HepG2 (cell line): ENCODE results near the gene OSBPL10. TPM values are rescaled to one million over a fixed set of nuclear protein-coding genes. Genes with fewer than 3 reads are reported as not detected.

Experiments
- ATAC-seq: fragments of 200-7000 bp; cut with Tn5 transposase; 3 replicates; pipeline ENCODE4 v1.9.1; 2020; ENCODE audit warnings: mild to moderate bottlenecking, moderate library complexity
- BruUV-seq: library from RNA; stranded (reverse); fragments of 400-500 nt; replicated peaks from 2 replicates; lab custom pipeline; 2021; lab: Mats Ljungman, UMichigan
- CTCF ChIA-PET: fragments of 300-600 bp; formaldehyde crosslinking; extraction: SDS; loops from one replicate; lab custom pipeline; 2021; ENCODE audit warnings: low total read pairs, inconsistent platforms, low intra/inter-chr PET ratio; lab: Yijun Ruan, JAX
- POLR2A ChIA-PET: fragments of 350-600 bp; sonication (Branson Sonifier 250); formaldehyde crosslinking; loops from one replicate; lab custom pipeline; 2020; ENCODE audit warnings: antibody characterized with exemption, inconsistent platforms; lab: Yijun Ruan, JAX
- DNase-seq: peaks from one replicate; pipeline ENCODE4 v3.0.0-alpha.2; 2015; ENCODE audit warnings: low spot score
- FAIRE-seq: peaks from 3 replicates; lab custom pipeline; 2011; peaks lifted over from hg19 to GRCh38; lab: Jason Lieb, UNC
- H2AFZ ChIP-seq: one replicate; pipeline ENCODE4 v1.6.1; 2011; ENCODE audit warnings: low read length, inconsistent platforms
- H3K27ac ChIP-seq: fragments of 300-600 bp; 3 replicates; pipeline ENCODE4 v1.8.0; 2011; ENCODE audit warnings: mixed run types, mild to moderate bottlenecking, mixed read lengths, low read length, inconsistent platforms; ENCODE audit not compliant: insufficient read depth; ENCODE audit errors: extremely low read length
- H3K27me3 ChIP-seq, 2 experiments: fragments of 200-600 bp in 1 of 2; 2 replicates in 1 of 2; 3 replicates in 1 of 2; pipeline versions ENCODE4 v1.6.0 to v1.8.0; 2011; ENCODE audit warnings: low read length in 2 of 2, mild to moderate bottlenecking in 2 of 2, moderate library complexity in 2 of 2, inconsistent platforms in 1 of 2; ENCODE audit not compliant: insufficient read depth in 2 of 2, control insufficient read depth in 1 of 2
- H3K36me3 ChIP-seq, 2 experiments: fragments of 200-600 bp in 1 of 2; replicated peaks in 1 of 2; 2 replicates in 1 of 2; 3 replicates in 1 of 2; pipeline versions ENCODE4 v1.5.1 to v1.8.0; 2011; ENCODE audit warnings: low read length in 2 of 2, inconsistent platforms in 1 of 2; ENCODE audit not compliant: insufficient read depth in 2 of 2, control insufficient read depth in 1 of 2
- H3K4me1 ChIP-seq: 2 replicates; pipeline ENCODE4 v1.5.1; 2012; ENCODE audit warnings: low read length, inconsistent platforms; ENCODE audit not compliant: insufficient read depth
- H3K4me2 ChIP-seq: 2 replicates; pipeline ENCODE4 v1.6.0; 2011; ENCODE audit warnings: low read depth, low read length, inconsistent platforms
- H3K4me3 ChIP-seq, 3 experiments: fragments of 200-600 bp in 1 of 3; sonication (generic), shearing (Covaris generic) in 1 of 3; replicated peaks in 1 of 3; 2 replicates each; pipeline ENCODE4 v1.5.1; 2011 to 2016; ENCODE audit warnings: low read length in 3 of 3, inconsistent platforms in 2 of 3, low read depth in 2 of 3, mild to moderate bottlenecking in 2 of 3, control low read depth in 1 of 3, mixed read lengths in 1 of 3; ENCODE audit not compliant: insufficient read depth in 1 of 3
- H3K79me2 ChIP-seq: one replicate; pipeline ENCODE4 v1.6.1; 2011; ENCODE audit warnings: low read length, inconsistent platforms; ENCODE audit not compliant: insufficient read depth
- H3K9ac ChIP-seq: 2 replicates; pipeline ENCODE4 v1.6.0; 2011; ENCODE audit warnings: mild to moderate bottlenecking, low read depth, low read length, inconsistent platforms; ENCODE audit not compliant: insufficient read depth
- H3K9me3 ChIP-seq: 2 replicates; pipeline ENCODE4 v1.5.1; 2012; ENCODE audit warnings: mild to moderate bottlenecking, low read length
- H4K20me1 ChIP-seq: 2 replicates; pipeline ENCODE4 v1.6.0; 2011; ENCODE audit warnings: inconsistent platforms, mild to moderate bottlenecking, low read length, moderate library complexity; ENCODE audit not compliant: insufficient read depth
- FIP1L1 ChIP-seq: fragments of 200-400 bp; formaldehyde crosslinking; IDR thresholded peaks from 2 replicates; pipeline ENCODE4 v1.6.1; 2018; ENCODE audit warnings: low read depth, mild to moderate bottlenecking, low read length, moderate library complexity, borderline replicate concordance; ENCODE audit not compliant: insufficient read depth
- HDAC1 ChIP-seq: sonication (generic); formaldehyde crosslinking; IDR thresholded peaks from 2 replicates; pipeline ENCODE4 v1.5.1; 2020; ENCODE audit warnings: mild to moderate bottlenecking, missing genetic modification reagents
- KDM6A ChIP-seq: IDR thresholded peaks from 2 replicates; pipeline ENCODE4 v1.6.1; 2016; ENCODE audit warnings: low read depth
- MIER3 ChIP-seq: IDR thresholded peaks from 2 replicates; pipeline ENCODE4 v1.6.1; 2016; ENCODE audit warnings: missing compliant biosample characterization, borderline replicate concordance
- NFIC ChIP-seq: IDR thresholded peaks from 2 replicates; pipeline ENCODE4 v1.6.1; 2012; ENCODE audit warnings: mild to moderate bottlenecking, low read length, inconsistent platforms
- NR1H2 ChIP-seq: sonication (generic); formaldehyde crosslinking; IDR thresholded peaks from 2 replicates; pipeline ENCODE4 v1.8.1; 2022; ENCODE audit warnings: low read depth, missing genetic modification reagents, borderline replicate concordance
- RORA ChIP-seq: sonication (generic); formaldehyde crosslinking; IDR thresholded peaks from 2 replicates; pipeline ENCODE4 v1.5.0; 2020; ENCODE audit warnings: mild to moderate bottlenecking, missing genetic modification reagents, moderate library complexity
- ZBTB3 ChIP-seq: sonication (generic); formaldehyde crosslinking; IDR thresholded peaks from 2 replicates; pipeline ENCODE4 v1.4.0; 2020; ENCODE audit warnings: low read depth, mild to moderate bottlenecking, moderate library complexity, missing genetic modification reagents, borderline replicate concordance
- ZFAT ChIP-seq: sonication (generic); formaldehyde crosslinking; conservative IDR thresholded peaks from 2 replicates; pipeline ENCODE4 v1.8.1; 2023; ENCODE audit warnings: missing genetic modification reagents, inconsistent platforms
- ZNF672 ChIP-seq: sonication (generic); formaldehyde crosslinking; IDR thresholded peaks from 2 replicates; pipeline ENCODE4 v1.8.1; 2022; ENCODE audit warnings: missing genetic modification reagents
- ZNF7 ChIP-seq: IDR thresholded peaks from 2 replicates; pipeline ENCODE4 v1.6.1; 2016; ENCODE audit warnings: missing biosample characterization, missing genetic modification reagents
- WGBS: methylation state at CpG from one replicate; pipeline ENCODE4 v1.1.6; 2017; ENCODE audit warnings: low lambda C conversion rate; 5-methylcytosine and 5-hydroxymethylcytosine counted together
- in situ Hi-C: cut with HindIII; loops from 2 replicates; pipeline ENCODE4 v1.10.0; 2017; ENCODE audit warnings: low pct_unique_long_range_greater_than_20kb; ENCODE audit not compliant: extremely low pct_ligation_motif_present
- intact Hi-C: fragments of 100-400 bp; cut with micrococcal nuclease; formaldehyde crosslinking; loops from one replicate; pipeline ENCODE4 v1.10.0; 2022; ENCODE audit not compliant: unreplicated experiment
- polyA plus RNA-seq, 8 experiments: library from polyadenylated mRNA; depleted of rRNA in 3 of 8; stranded (reverse) in 7 of 8; unstranded in 1 of 8; fragments of >200 nt; fragmentation: Illumina TruSeq in 4 of 8; extraction: Trizol in 4 of 8; gene quantifications; 2 replicates each; pipeline versions ENCODE4 v1.2.1 to v1.2.3, GENCODE V29; 2011 to 2016; ENCODE audit warnings: low read depth in 4 of 8, missing spikeins in 1 of 8, mixed read lengths in 1 of 8; ENCODE audit not compliant: insufficient read depth in 1 of 8
- total RNA-seq, 5 experiments: library from RNA; depleted of rRNA; stranded (reverse); fragments of >200 nt; fragmentation: Illumina TruSeq; extraction: Trizol; gene quantifications; 2 replicates each; pipeline ENCODE4 v1.2.3, GENCODE V29; 2016; ENCODE audit warnings: low read depth in 1 of 5
- TF ChIP-seq, protein P1 (sequence below): sonication (generic); formaldehyde crosslinking; IDR thresholded peaks from 2 replicates; pipeline ENCODE4 v1.5.0; 2020; ENCODE audit warnings: missing genetic modification reagents
- TF ChIP-seq, protein P2 (sequence below): sonication (generic); formaldehyde crosslinking; IDR thresholded peaks from 2 replicates; pipeline ENCODE4 v1.4.0; 2020; ENCODE audit warnings: missing genetic modification reagents
- TF ChIP-seq, protein P3 (sequence below): sonication (generic); formaldehyde crosslinking; IDR thresholded peaks from 2 replicates; pipeline ENCODE4 v1.5.0; 2020; ENCODE audit warnings: mild to moderate bottlenecking, low read depth, missing genetic modification reagents, borderline replicate concordance

Gene OSBPL10
- total and polyA plus RNA-seq, 2 of the 13 experiments (the other 11 are each of a cell fraction or from before 2014, with no cell fraction given): 10.3 to 28.6 TPM

DNA sequence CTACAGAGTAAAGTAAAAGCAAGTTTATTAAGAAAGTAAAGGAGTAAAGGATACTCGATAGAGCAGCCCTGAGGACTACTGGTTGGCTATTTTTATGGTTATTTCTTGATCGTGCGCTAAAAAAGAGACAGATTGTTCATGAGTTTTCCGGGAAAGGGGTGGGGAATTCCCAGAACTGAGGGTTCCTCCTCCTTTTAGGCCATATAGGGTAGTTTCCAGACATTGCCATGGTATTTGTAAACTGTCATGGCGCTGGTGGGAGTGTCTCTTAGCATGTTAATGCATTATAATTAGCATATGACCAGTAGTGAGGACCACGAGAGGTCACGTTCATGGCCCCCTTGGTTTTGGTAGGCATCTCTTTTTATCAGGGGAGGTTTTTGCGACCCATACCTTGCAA, 213.1 kb downstream of the OSBPL10 start:
- H3K27ac ChIP-seq: no peak overlapping the region
- no peaks in the 10 kb centered on the region; a peak in 1 of 5 replicates for H3K36me3 ChIP-seq
- WGBS: 97% methylated on average over 8 of the region's 8 CpGs
- no peaks in the 10 kb centered on the region for H3K27me3 ChIP-seq
- H3K4me3 ChIP-seq: no peak overlapping the region
- in situ Hi-C loops (no loop called here), intact Hi-C loops (loop anchor here (10.0 kb wide), 1 partner anchor 233 kb away; the partner anchor contains the start of gene STT3B)
- peaks cover 27% of the 10 kb centered on the region for H3K4me1 ChIP-seq
- TF ChIP-seq ZNF7 (CRISPR knock-in tag) (no peak), FIP1L1 (no peak), HDAC1 (no peak), ZBTB3 (CRISPR knock-in tag) (no peak), ZNF672 (CRISPR knock-in tag) (no peak), RORA (CRISPR knock-in tag) (no peak), ZFAT (CRISPR knock-in tag) (no peak), KDM6A (no peak), MIER3 (CRISPR knock-in tag) (no peak), NFIC (no peak), NR1H2 (CRISPR knock-in tag) (no peak)
- TF ChIP-seq, protein P1, sequence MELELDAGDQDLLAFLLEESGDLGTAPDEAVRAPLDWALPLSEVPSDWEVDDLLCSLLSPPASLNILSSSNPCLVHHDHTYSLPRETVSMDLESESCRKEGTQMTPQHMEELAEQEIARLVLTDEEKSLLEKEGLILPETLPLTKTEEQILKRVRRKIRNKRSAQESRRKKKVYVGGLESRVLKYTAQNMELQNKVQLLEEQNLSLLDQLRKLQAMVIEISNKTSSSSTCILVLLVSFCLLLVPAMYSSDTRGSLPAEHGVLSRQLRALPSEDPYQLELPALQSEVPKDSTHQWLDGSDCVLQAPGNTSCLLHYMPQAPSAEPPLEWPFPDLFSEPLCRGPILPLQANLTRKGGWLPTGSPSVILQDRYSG (CRISPR knock-in tag): no peak
- TF ChIP-seq, protein P2, sequence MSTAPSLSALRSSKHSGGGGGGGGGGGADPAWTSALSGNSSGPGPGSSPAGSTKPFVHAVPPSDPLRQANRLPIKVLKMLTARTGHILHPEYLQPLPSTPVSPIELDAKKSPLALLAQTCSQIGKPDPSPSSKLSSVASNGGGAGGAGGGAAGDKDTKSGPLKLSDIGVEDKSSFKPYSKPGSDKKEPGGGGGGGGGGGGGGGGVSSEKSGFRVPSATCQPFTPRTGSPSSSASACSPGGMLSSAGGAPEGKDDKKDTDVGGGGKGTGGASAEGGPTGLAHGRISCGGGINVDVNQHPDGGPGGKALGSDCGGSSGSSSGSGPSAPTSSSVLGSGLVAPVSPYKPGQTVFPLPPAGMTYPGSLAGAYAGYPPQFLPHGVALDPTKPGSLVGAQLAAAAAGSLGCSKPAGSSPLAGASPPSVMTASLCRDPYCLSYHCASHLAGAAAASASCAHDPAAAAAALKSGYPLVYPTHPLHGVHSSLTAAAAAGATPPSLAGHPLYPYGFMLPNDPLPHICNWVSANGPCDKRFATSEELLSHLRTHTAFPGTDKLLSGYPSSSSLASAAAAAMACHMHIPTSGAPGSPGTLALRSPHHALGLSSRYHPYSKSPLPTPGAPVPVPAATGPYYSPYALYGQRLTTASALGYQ: no peak
- TF ChIP-seq, protein P3, sequence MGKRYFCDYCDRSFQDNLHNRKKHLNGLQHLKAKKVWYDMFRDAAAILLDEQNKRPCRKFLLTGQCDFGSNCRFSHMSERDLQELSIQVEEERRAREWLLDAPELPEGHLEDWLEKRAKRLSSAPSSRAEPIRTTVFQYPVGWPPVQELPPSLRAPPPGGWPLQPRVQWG (CRISPR knock-in tag): no peak
- H3K9ac ChIP-seq: no peak overlapping the region
- no peaks in the 10 kb centered on the region for H3K9me3 ChIP-seq
- ATAC-seq (no peak), DNase-seq (no peak), FAIRE-seq (no peak)
- H4K20me1 ChIP-seq: 0 out of 2 replicates have a peak, but pooled peaks cover 4% of the 10 kb centered on the region
- ChIA-PET POLR2A (no interaction called here), CTCF (interaction anchor here (1.0 to 1.7 kb wide), 3 partner anchors 43 to 217 kb away, joined by 3 to 6 read pairs (median 4); no protein-coding TSS in a partner anchor)
- no TSS peak for BruUV-seq
- H3K79me2 ChIP-seq: peaks cover 1% of the 10 kb centered on the region
- H3K4me2 ChIP-seq: no peak overlapping the region
- H2AFZ ChIP-seq: no peak overlapping the region
